ENCODE results near the gene PDP2.

The PDP2 gene, protein sequence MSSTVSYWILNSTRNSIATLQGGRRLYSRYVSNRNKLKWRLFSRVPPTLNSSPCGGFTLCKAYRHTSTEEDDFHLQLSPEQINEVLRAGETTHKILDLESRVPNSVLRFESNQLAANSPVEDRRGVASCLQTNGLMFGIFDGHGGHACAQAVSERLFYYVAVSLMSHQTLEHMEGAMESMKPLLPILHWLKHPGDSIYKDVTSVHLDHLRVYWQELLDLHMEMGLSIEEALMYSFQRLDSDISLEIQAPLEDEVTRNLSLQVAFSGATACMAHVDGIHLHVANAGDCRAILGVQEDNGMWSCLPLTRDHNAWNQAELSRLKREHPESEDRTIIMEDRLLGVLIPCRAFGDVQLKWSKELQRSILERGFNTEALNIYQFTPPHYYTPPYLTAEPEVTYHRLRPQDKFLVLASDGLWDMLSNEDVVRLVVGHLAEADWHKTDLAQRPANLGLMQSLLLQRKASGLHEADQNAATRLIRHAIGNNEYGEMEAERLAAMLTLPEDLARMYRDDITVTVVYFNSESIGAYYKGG

GRCh38 chr16:66880288-66881013 is at the start of gene PDP2:
TSS of gene PDP2 (plus strand) at chr16:66880515. CDS start at chr16:66884285, 3,770 bp downstream.
- peak; percentile 94 for DNase-seq (ENCODE audit: low read depth)
- TF ChIP-seq, protein P1, sequence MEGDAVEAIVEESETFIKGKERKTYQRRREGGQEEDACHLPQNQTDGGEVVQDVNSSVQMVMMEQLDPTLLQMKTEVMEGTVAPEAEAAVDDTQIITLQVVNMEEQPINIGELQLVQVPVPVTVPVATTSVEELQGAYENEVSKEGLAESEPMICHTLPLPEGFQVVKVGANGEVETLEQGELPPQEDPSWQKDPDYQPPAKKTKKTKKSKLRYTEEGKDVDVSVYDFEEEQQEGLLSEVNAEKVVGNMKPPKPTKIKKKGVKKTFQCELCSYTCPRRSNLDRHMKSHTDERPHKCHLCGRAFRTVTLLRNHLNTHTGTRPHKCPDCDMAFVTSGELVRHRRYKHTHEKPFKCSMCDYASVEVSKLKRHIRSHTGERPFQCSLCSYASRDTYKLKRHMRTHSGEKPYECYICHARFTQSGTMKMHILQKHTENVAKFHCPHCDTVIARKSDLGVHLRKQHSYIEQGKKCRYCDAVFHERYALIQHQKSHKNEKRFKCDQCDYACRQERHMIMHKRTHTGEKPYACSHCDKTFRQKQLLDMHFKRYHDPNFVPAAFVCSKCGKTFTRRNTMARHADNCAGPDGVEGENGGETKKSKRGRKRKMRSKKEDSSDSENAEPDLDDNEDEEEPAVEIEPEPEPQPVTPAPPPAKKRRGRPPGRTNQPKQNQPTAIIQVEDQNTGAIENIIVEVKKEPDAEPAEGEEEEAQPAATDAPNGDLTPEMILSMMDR (IDR thresholded peaks at IDR 0.05; ENCODE audit: low read length, missing control alignments) = no peak
- H3K4me3 ChIP-seq (replicated peaks; ENCODE audit: low read depth, low read length) = peak within 1 kb of the TSS; percentile 90

DNA sequence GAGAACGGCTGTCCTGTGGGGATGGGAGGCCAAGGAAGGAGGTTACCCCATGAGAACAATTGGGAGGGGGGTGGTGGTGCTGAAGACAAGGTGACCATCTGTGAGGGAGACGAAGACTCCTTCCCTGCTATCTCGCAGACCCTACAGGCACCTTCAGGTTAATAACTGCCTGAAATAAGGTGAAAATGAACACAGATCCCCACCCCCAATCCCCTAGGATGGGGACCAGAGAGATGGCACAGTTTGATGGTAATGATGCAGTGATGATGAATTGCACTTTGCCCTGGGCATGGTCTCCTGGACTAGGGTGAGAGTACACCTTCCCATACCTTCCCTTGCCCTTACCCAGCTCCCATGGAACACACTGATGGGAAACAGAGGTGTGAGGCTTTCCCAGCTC is 48.1 kb upstream of the PDP2 start:
- no peak overlapping the region for H3K4me3 ChIP-seq (replicated peaks; ENCODE audit: low read depth, low read length)
- no peak for DNase-seq (ENCODE audit: low read depth)
- TF ChIP-seq, protein P1 (IDR thresholded peaks at IDR 0.05; ENCODE audit: low read length, missing control alignments) = no peak

DNA sequence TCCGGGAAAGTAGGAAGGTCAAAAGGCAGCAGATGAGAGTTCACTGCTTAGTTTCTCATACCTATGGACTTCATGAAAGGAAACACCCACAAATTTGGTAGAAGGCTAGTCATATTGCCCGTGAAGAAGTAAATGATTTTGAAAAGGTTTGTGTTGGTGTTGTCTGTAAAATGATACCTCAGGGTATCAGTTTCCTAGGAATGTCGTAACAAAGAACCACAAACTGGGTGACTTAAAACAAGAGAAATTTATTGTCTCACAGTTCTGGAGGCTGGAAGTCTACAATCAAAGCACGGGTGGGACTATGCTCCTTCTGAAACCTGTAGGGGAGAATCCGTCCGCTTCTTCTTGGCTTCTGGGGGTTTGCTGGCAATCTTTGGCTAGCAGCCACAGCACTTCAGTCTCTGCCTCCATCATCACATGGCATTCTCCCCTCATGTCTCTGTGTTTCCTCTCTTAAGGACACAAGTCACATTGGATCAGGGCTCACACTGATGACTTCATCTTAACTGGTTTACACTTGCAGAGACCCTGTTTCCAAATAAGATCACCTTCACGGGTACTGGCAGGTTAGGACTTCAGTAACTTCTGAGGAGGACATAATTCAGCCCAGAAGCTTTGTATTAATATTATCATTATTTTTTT is 47.5 kb upstream of the PDP2 start:
- no peak for DNase-seq (ENCODE audit: low read depth)
- TF ChIP-seq, protein P1 (IDR thresholded peaks at IDR 0.05; ENCODE audit: low read length, missing control alignments) = no peak
- no peak overlapping the region for H3K4me3 ChIP-seq (replicated peaks; ENCODE audit: low read depth, low read length)

DNA sequence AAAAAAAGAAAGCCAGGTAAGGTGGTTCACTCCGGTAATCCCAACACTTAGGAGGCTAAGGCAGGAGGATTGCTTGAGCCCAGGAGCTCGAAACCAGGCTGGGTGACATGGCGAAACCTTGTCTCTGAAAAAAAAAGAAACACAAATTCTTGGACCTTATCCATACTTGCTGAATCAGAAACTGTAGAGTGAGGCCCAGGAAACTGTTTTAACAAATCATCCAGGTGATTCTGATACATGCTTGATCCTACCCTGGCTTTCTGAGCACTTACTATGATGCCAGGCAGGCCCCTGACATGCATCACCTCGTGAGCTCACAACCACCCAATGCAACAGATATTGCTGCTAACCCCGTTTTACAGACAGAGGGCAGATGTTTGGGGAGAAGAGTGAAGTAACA is 45.6 kb upstream of the PDP2 start:
- H3K4me3 ChIP-seq (replicated peaks; ENCODE audit: low read depth, low read length) = no peak overlapping the region
- DNase-seq (ENCODE audit: low read depth) = no peak
- TF ChIP-seq, protein P1 (IDR thresholded peaks at IDR 0.05; ENCODE audit: low read length, missing control alignments) = no peak

DNA sequence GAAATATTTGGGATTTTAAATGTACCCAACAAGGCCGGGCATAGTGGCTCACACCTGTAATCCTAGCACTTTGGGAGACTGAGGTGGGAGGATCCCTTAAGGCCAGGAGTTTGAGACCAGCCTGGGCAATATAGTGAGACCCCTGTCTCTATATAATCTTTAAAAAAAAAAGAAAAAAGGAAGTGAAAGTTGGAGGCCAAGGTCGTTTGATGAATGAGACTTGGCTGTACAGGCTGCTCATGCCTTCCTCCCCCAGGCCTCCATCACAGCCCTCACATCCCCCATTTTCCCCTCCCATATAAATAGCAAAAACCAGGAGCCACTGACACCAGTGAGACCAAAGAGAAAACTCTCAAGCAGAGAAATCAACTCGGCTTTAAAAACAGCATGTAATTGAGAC is 39.4 kb upstream of the PDP2 start:
- no peak for DNase-seq (ENCODE audit: low read depth)
- TF ChIP-seq, protein P1 (IDR thresholded peaks at IDR 0.05; ENCODE audit: low read length, missing control alignments) = no peak
- H3K4me3 ChIP-seq (replicated peaks; ENCODE audit: low read depth, low read length) = no peak overlapping the region

DNA sequence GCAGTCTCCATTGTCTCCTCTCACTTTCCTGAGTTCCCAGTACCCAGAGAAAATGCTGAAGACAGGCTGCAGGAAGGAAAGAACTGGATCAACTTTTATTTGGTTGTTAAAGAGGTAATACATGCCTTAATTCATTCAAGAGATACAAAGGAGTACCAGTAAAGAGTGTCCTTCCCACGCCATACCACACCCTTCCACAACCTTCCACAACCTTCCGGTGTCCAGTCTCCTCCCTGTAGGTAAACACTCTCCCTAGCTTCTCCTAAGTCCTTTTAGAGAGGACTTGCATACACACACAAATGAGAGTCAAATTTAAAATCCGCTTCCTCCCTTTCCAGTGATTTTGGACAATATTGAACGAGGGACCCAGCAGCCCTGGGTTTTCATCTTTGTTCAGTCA is 38.9 kb upstream of the PDP2 start:
- no peak for DNase-seq (ENCODE audit: low read depth)
- H3K4me3 ChIP-seq (replicated peaks; ENCODE audit: low read depth, low read length) = no peak overlapping the region
- TF ChIP-seq, protein P1 (IDR thresholded peaks at IDR 0.05; ENCODE audit: low read length, missing control alignments) = no peak
